GM23248 (cell line): ENCODE results near the gene BICRA. TPM values are rescaled to one million over a fixed set of nuclear protein-coding genes. Genes with fewer than 3 reads are reported as not detected.

Experiments
- DNase-seq: peaks from one replicate; pipeline ENCODE4 v3.0.0-alpha.2; 2015
- H2AFZ ChIP-seq: fragments of 200-600 bp; sonication (generic); 2 replicates; pipeline ENCODE4 v1.6.1; 2016; ENCODE audit warnings: antibody characterized with exemption
- H3F3A ChIP-seq: fragments of 200-600 bp; sonication (generic); 2 replicates; pipeline ENCODE4 v1.6.1; 2016; ENCODE audit warnings: mild to moderate bottlenecking, antibody characterized with exemption, mixed run types; ENCODE audit not compliant: insufficient read depth
- H3K27ac ChIP-seq: fragments of 200-600 bp; sonication (generic); 2 replicates; pipeline ENCODE4 v1.5.1; 2016; ENCODE audit warnings: mild to moderate bottlenecking
- H3K27me3 ChIP-seq: fragments of 200-600 bp; sonication (generic); replicated peaks from 2 replicates; pipeline ENCODE4 v1.6.1; 2016; ENCODE audit warnings: mild to moderate bottlenecking; ENCODE audit not compliant: insufficient read depth
- H3K36me3 ChIP-seq: fragments of 200-600 bp; sonication (generic); 2 replicates; pipeline ENCODE4 v1.6.1; 2016; ENCODE audit warnings: low read depth, mild to moderate bottlenecking
- H3K4me1 ChIP-seq: fragments of 200-600 bp; sonication (generic); 2 replicates; pipeline ENCODE4 v1.6.1; 2016; ENCODE audit warnings: mild to moderate bottlenecking; ENCODE audit not compliant: insufficient read depth
- H3K4me2 ChIP-seq: fragments of 200-600 bp; sonication (generic); one replicate; pipeline ENCODE4 v1.6.1; 2016; ENCODE audit warnings: mild to moderate bottlenecking; ENCODE audit not compliant: unreplicated experiment
- H3K4me3 ChIP-seq: fragments of 200-600 bp; sonication (generic); 2 replicates; pipeline ENCODE4 v1.5.1; 2016; ENCODE audit warnings: mild to moderate bottlenecking
- H3K79me2 ChIP-seq: fragments of 200-600 bp; sonication (generic); 2 replicates; pipeline ENCODE4 v1.6.1; 2016; ENCODE audit warnings: mild to moderate bottlenecking; ENCODE audit not compliant: insufficient read depth
- H3K9ac ChIP-seq: fragments of 200-600 bp; sonication (generic); 2 replicates; pipeline ENCODE4 v1.6.1; 2016; ENCODE audit warnings: mild to moderate bottlenecking
- H3K9me2 ChIP-seq: fragments of 200-600 bp; sonication (generic); 2 replicates; pipeline ENCODE4 v1.6.1; 2016; ENCODE audit warnings: mixed run types, mild to moderate bottlenecking, moderate library complexity; ENCODE audit not compliant: insufficient read depth
- H3K9me3 ChIP-seq: fragments of 200-600 bp; sonication (generic); one replicate; pipeline ENCODE4 v1.6.1; 2017; ENCODE audit warnings: low read depth
- H4K20me1 ChIP-seq: fragments of 200-600 bp; sonication (generic); 2 replicates; pipeline ENCODE4 v1.6.0; 2016; ENCODE audit not compliant: insufficient read depth
- EZH2 ChIP-seq: fragments of 200-600 bp; sonication (generic); IDR thresholded peaks from 2 replicates; pipeline ENCODE4 v1.6.1; 2018; ENCODE audit warnings: antibody characterized with exemption, mild to moderate bottlenecking; ENCODE audit not compliant: insufficient read depth, poor library complexity, severe bottlenecking
- EZH2phosphoT487 ChIP-seq: fragments of 200-600 bp; sonication (generic); IDR thresholded peaks from 2 replicates; pipeline ENCODE4 v1.6.1; 2018; ENCODE audit warnings: antibody characterized with exemption, moderate library complexity, mild to moderate bottlenecking, low read depth; ENCODE audit not compliant: insufficient read depth
- WGBS, 2 experiments: methylation state at CpG; one replicate each; pipeline ENCODE4 v1.1.6; 2015 to 2017; ENCODE audit warnings: low lambda C conversion rate in 2 of 2, low coverage in 1 of 2; ENCODE audit errors: missing lambda C conversion rate in 2 of 2; 5-methylcytosine and 5-hydroxymethylcytosine counted together
- in situ Hi-C: fragments of 300-500 bp; cut with MboI; formaldehyde crosslinking; loops from 2 replicates; pipeline ENCODE4 v1.15.0; 2020
- polyA plus RNA-seq: library from polyadenylated mRNA; unstranded; fragments of >200 nt; fragmentation: Nextera tagmentation; extraction: Ambion mirVana; gene quantifications from 2 replicates; pipeline ENCODE4 v1.2.1, GENCODE V29; 2016
- total RNA-seq: library from RNA; depleted of rRNA; stranded (reverse); fragments of >200 nt; shearing (Covaris generic); gene quantifications from 2 replicates; pipeline ENCODE4 v1.2.3, GENCODE V29; 2014

BICRA gene
- total and polyA plus RNA-seq, 2 experiments from 2014 or later: 0.86 to 1.1 TPM

DNA sequence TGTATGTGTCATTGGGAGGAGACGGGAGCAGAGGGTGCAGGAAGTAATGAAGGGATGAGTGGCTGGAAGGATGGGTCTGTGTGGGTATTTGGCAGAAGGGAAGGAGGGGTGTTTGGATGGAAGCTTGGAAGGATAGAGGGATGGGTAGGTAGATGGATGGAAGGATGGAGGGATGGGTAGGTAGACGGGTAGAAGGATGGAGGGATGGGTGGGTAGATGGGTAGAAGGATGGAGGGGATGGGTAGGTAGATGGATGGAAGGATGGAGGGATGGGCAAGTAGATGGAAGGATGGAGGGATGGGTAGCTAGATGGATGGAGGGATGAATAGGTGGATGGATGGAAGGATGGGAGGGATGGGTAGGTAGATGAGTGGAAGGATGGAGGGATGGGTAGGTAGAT, 62.6 kb downstream of the BICRA start:
- Histone ChIP-seq H2AFZ (no peak overlapping the region), H3K4me1 (peaks cover 9% of the 10 kb centered on the region; the same call in 1 of the 2 replicates), H3K36me3 (0 out of 2 replicates have a peak, but pooled peaks cover 3% of the 10 kb centered on the region), H3K9ac (no peak overlapping the region), H3K9me3 (no peaks in the 10 kb centered on the region), H3K27me3 (no peaks in the 10 kb centered on the region), H3K4me2 (no peak overlapping the region), H3K9me2 (no peaks in the 10 kb centered on the region), H3K4me3 (no peak overlapping the region), H3F3A (no peaks in the 10 kb centered on the region), H3K79me2 (peaks cover 55% of the 10 kb centered on the region), H3K27ac (no peak overlapping the region), H4K20me1 (no peaks in the 10 kb centered on the region)
- WGBS, 2 experiments: 95 to 100% methylated on average over 2 of the region's 2 CpGs
- no peak for TF ChIP-seq EZH2
- no peak for TF ChIP-seq EZH2phosphoT487
- DNase-seq: no peak
- in situ Hi-C loops: no loop called here

DNA sequence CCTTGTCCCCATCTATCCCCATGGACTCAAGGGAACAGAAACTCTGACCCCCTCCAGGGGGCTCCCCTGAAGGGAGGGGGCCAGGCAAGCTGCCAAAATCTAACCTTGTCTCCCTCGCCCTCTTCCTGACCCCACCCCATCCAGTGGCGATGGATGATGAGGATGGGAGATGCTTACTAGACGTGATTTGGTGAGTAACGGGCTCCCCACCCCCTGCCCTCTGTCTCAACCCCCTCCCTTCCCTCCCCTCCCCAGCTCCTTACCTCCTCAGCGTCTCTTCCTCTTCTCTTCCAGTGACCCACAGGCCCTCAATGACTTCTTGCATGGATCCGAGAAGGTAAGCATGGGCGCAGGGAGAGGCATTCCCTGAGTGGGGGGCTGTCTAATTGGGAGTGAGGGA, 64.5 kb downstream of the BICRA start:
- Histone ChIP-seq H3K36me3 (peaks cover 3% of the 10 kb centered on the region; the same call in 1 of the 2 replicates), H4K20me1 (no peaks in the 10 kb centered on the region), H3K4me2 (no peak overlapping the region), H3K27me3 (no peaks in the 10 kb centered on the region), H3K4me3 (no peak overlapping the region), H3K79me2 (peaks cover 36% of the 10 kb centered on the region), H3K9me3 (no peaks in the 10 kb centered on the region), H2AFZ (no peak overlapping the region), H3K4me1 (no peaks in the 10 kb centered on the region), H3K27ac (no peak overlapping the region), H3F3A (no peaks in the 10 kb centered on the region), H3K9ac (no peak overlapping the region), H3K9me2 (no peaks in the 10 kb centered on the region)
- no peak for TF ChIP-seq EZH2
- no peak for TF ChIP-seq EZH2phosphoT487
- in situ Hi-C loops: no loop called here
- no peak for DNase-seq
- WGBS, 2 experiments: 89 to 96% methylated on average over 4 to 7 of the region's 7 CpGs

DNA sequence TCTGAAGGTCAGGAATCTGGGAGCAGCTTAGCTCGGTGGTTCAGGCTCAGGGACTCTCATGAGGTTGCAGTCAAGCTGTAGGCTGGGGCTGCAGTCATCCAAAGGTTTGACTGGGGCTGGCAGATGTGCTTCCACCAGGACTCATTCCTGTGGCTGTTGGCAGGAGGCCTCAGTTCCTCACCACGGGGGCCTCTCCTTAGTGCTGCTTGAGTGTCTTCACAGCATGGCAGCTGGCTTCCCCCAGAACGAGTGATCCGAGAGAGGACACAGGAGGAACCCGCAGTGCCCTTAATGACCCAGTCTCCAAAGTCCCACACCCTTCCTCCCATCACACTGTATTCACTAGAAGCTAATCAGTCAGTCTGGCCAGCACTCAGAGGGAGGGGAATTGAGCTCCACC, 65.6 kb downstream of the BICRA start:
- H3K27ac ChIP-seq: no peak overlapping the region
- in situ Hi-C loops: no loop called here
- H3K9me2 ChIP-seq: no peaks in the 10 kb centered on the region
- H3K9me3 ChIP-seq: no peaks in the 10 kb centered on the region
- H2AFZ ChIP-seq: no peak overlapping the region
- TF ChIP-seq EZH2 (no peak), EZH2phosphoT487 (no peak)
- H3K4me1 ChIP-seq: no peaks in the 10 kb centered on the region
- H3K9ac ChIP-seq: no peak overlapping the region
- H3F3A ChIP-seq: no peaks in the 10 kb centered on the region
- DNase-seq: no peak
- no peak overlapping the region for H3K4me2 ChIP-seq
- H3K36me3 ChIP-seq: peaks cover 3% of the 10 kb centered on the region; the same call in 1 of the 2 replicates
- no peaks in the 10 kb centered on the region for H3K27me3 ChIP-seq
- 80% methylated on average over 5 of the region's 5 CpGs for WGBS, 2 experiments
- H3K4me3 ChIP-seq: no peak overlapping the region
- H3K79me2 ChIP-seq: peaks cover 24% of the 10 kb centered on the region
- H4K20me1 ChIP-seq: no peaks in the 10 kb centered on the region

DNA sequence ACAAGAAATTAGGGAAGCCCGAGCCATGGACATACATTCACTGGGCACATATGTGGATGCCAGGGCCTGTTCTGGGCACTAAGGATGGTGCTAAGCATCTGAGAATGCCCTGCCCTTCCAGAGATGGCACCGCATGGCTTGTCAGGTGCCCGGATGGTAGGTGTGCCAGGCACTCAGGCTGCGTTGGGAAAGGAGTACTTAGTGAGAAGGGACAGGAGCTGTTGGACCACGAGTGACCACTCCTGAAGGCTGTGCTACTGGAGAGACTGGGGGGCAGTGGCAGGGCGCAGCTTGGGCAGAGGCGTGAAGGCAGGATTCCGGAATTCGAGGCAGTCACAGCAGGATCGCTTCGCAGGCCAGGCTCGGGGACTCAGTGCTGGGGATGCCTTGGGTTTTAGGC, 66.3 kb downstream of the BICRA start:
- Histone ChIP-seq H3K27me3 (no peaks in the 10 kb centered on the region), H3F3A (no peaks in the 10 kb centered on the region), H3K4me3 (no peak overlapping the region), H2AFZ (no peak overlapping the region), H3K79me2 (peaks cover 17% of the 10 kb centered on the region), H4K20me1 (no peaks in the 10 kb centered on the region), H3K9me3 (no peaks in the 10 kb centered on the region), H3K9ac (no peak overlapping the region), H3K4me1 (no peaks in the 10 kb centered on the region), H3K27ac (no peak overlapping the region), H3K9me2 (no peaks in the 10 kb centered on the region), H3K4me2 (no peak overlapping the region), H3K36me3 (peaks cover 3% of the 10 kb centered on the region; the same call in 1 of the 2 replicates)
- in situ Hi-C loops: no loop called here
- 84 to 86% methylated on average over 12 of the region's 12 CpGs for WGBS, 2 experiments
- no peak for TF ChIP-seq EZH2
- TF ChIP-seq EZH2phosphoT487: no peak
- DNase-seq: no peak

DNA sequence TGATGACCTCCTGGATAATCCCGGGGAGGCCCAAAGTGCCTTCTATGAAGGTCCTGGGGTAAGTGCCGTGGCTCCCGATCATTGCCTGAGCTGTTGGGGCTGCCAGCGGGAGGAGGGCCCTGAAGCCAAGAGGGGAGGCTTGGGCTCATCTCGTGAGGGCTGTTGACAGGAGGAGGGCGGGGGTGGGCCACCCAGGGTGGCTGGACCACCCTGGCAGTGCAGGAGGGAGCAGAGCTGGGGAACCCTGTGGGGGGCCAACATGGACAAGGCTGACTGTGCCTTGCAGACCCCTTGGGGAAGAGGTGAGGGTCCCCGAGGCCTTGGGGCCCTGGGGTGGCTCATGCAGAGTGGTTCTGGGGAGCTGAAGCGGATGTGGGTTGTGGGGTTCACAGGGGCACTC, 66.9 kb downstream of the BICRA start:
- H4K20me1 ChIP-seq: no peaks in the 10 kb centered on the region
- DNase-seq: no peak
- H3K4me1 ChIP-seq: no peaks in the 10 kb centered on the region
- no peaks in the 10 kb centered on the region for H3K9me2 ChIP-seq
- H3K36me3 ChIP-seq: peaks cover 3% of the 10 kb centered on the region; the same call in 1 of the 2 replicates
- H3K9me3 ChIP-seq: no peaks in the 10 kb centered on the region
- no peaks in the 10 kb centered on the region for H3K27me3 ChIP-seq
- in situ Hi-C loops: no loop called here
- H3K79me2 ChIP-seq: peaks cover 11% of the 10 kb centered on the region
- H3K9ac ChIP-seq: no peak overlapping the region
- H3K4me3 ChIP-seq: no peak overlapping the region
- no peak overlapping the region for H3K27ac ChIP-seq
- TF ChIP-seq EZH2phosphoT487 (no peak), EZH2 (no peak)
- H3F3A ChIP-seq: no peaks in the 10 kb centered on the region
- WGBS, 2 experiments: 74% methylated on average over 7 to 8 of the region's 8 CpGs
- no peak overlapping the region for H2AFZ ChIP-seq
- H3K4me2 ChIP-seq: no peak overlapping the region
